Hepatocyte (in vitro differentiated cells): ENCODE measurements around the gene ZSCAN5A. TPM values are rescaled to one million over a fixed set of nuclear protein-coding genes. Genes with fewer than 3 reads are reported as not detected.

Experiments
- DNase-seq: peaks from one replicate; pipeline ENCODE4 v3.0.0-alpha.2; 2016; ENCODE audit warnings: low spot score
- H2AFZ ChIP-seq: fragments of 200-600 bp; sonication (generic); 2 replicates; pipeline ENCODE4 v1.6.0; 2016; ENCODE audit warnings: antibody characterized with exemption, mild to moderate bottlenecking
- H3K27ac ChIP-seq: fragments of 200-600 bp; sonication (generic); 2 replicates; pipeline ENCODE4 v1.5.1; 2016; ENCODE audit warnings: mild to moderate bottlenecking
- H3K27me3 ChIP-seq: fragments of 200-600 bp; sonication (generic); 2 replicates; pipeline ENCODE4 v1.6.1; 2016
- H3K36me3 ChIP-seq: fragments of 200-600 bp; sonication (generic); replicated peaks from 2 replicates; pipeline ENCODE4 v1.5.1; 2016; ENCODE audit warnings: low read depth; ENCODE audit not compliant: insufficient read depth
- H3K4me1 ChIP-seq: fragments of 200-600 bp; sonication (generic); 2 replicates; pipeline ENCODE4 v1.5.1; 2016; ENCODE audit warnings: mild to moderate bottlenecking, moderate library complexity; ENCODE audit not compliant: insufficient read depth
- H3K4me2 ChIP-seq: fragments of 200-600 bp; sonication (generic); 2 replicates; pipeline ENCODE4 v1.6.0; 2016
- H3K4me3 ChIP-seq: fragments of 200-600 bp; sonication (generic); 2 replicates; pipeline ENCODE4 v1.5.1; 2016; ENCODE audit warnings: mild to moderate bottlenecking
- H3K79me2 ChIP-seq: fragments of 200-600 bp; sonication (generic); 2 replicates; pipeline ENCODE4 v1.6.0; 2017; ENCODE audit warnings: mild to moderate bottlenecking
- H3K9me2 ChIP-seq: fragments of 200-600 bp; sonication (generic); replicated peaks from 2 replicates; pipeline ENCODE4 v1.6.0; 2017; ENCODE audit warnings: mild to moderate bottlenecking; ENCODE audit not compliant: insufficient read depth
- H3K9me3 ChIP-seq: fragments of 200-600 bp; sonication (generic); 2 replicates; pipeline ENCODE4 v1.5.1; 2016; ENCODE audit warnings: low read depth, mild to moderate bottlenecking
- H4K20me1 ChIP-seq: fragments of 200-600 bp; sonication (generic); 2 replicates; pipeline ENCODE4 v1.6.0; 2016; ENCODE audit warnings: mild to moderate bottlenecking; ENCODE audit not compliant: insufficient read depth, poor library complexity, severe bottlenecking
- CTCF ChIP-seq: fragments of 200-600 bp; sonication (generic); IDR thresholded peaks from 2 replicates; pipeline ENCODE4 v1.5.1; 2016; ENCODE audit warnings: antibody characterized with exemption, mild to moderate bottlenecking; ENCODE audit not compliant: poor library complexity
- EZH2 ChIP-seq: fragments of 200-600 bp; sonication (generic); IDR thresholded peaks from 2 replicates; pipeline ENCODE4 v1.6.1; 2016; ENCODE audit warnings: antibody characterized with exemption, mild to moderate bottlenecking, borderline replicate concordance
- EZH2phosphoT487 ChIP-seq: fragments of 200-600 bp; sonication (generic); IDR thresholded peaks from one replicate; pipeline ENCODE4 v1.6.1; 2018; ENCODE audit warnings: antibody characterized with exemption, mild to moderate bottlenecking, low read depth, moderate library complexity; ENCODE audit not compliant: unreplicated experiment, severe bottlenecking
- WGBS: methylation state at CpG from one replicate; pipeline ENCODE4 v1.1.6; 2016; ENCODE audit warnings: low lambda C conversion rate; ENCODE audit errors: missing lambda C conversion rate; 5-methylcytosine and 5-hydroxymethylcytosine counted together
- polyA plus RNA-seq: library from polyadenylated mRNA; unstranded; fragments of >200 nt; fragmentation: Nextera tagmentation; extraction: Ambion mirVana; gene quantifications from 2 replicates; pipeline ENCODE4 v1.2.1, GENCODE V29; 2016
- total RNA-seq: library from RNA; depleted of rRNA; stranded (reverse); fragments of >200 nt; gene quantifications from 2 replicates; pipeline ENCODE4 v1.2.3, GENCODE V29; 2014

Gene ZSCAN5A
- total and polyA plus RNA-seq, 2 experiments from 2014 or later = 7.3 to 10.6 TPM

- H3K4me1 ChIP-seq = no peaks in the 10 kb centered on the region
- no peak overlapping the region for H3K27ac ChIP-seq
- DNase-seq = no peak
- WGBS = 88% methylated on average over 12 of the region's 12 CpGs
- H3K79me2 ChIP-seq = no peaks in the 10 kb centered on the region
- H4K20me1 ChIP-seq = no peaks in the 10 kb centered on the region
- H3K4me2 ChIP-seq = no peak overlapping the region
- no peaks in the 10 kb centered on the region for H3K27me3 ChIP-seq
- TF ChIP-seq EZH2 (no peak), EZH2phosphoT487 (no peak), CTCF (no peak)
- H2AFZ ChIP-seq = no peak overlapping the region
- no peaks in the 10 kb centered on the region for H3K36me3 ChIP-seq
- H3K9me2 ChIP-seq = no peaks in the 10 kb centered on the region
- no peaks in the 10 kb centered on the region for H3K9me3 ChIP-seq
- no peak overlapping the region for H3K4me3 ChIP-seq
Measured at GRCh38 chr19:56193981-56194640, 120.5 kb downstream of the ZSCAN5A start.

- no peaks in the 10 kb centered on the region for H3K9me3 ChIP-seq
- H3K4me2 ChIP-seq = no peak overlapping the region
- no peak overlapping the region for H3K4me3 ChIP-seq
- no peaks in the 10 kb centered on the region for H3K9me2 ChIP-seq
- H3K79me2 ChIP-seq = no peaks in the 10 kb centered on the region
- H2AFZ ChIP-seq = no peak overlapping the region
- H4K20me1 ChIP-seq = no peaks in the 10 kb centered on the region
- H3K36me3 ChIP-seq = no peaks in the 10 kb centered on the region
- 88% methylated on average over 10 of the region's 10 CpGs for WGBS
- no peak for DNase-seq
- no peak overlapping the region for H3K27ac ChIP-seq
- TF ChIP-seq CTCF (no peak), EZH2 (no peak), EZH2phosphoT487 (no peak)
- H3K4me1 ChIP-seq = no peaks in the 10 kb centered on the region
- H3K27me3 ChIP-seq = no peaks in the 10 kb centered on the region
Measured at GRCh38 chr19:56191711-56192110, 122.9 kb downstream of the ZSCAN5A start.

- Histone ChIP-seq H4K20me1 (no peaks in the 10 kb centered on the region), H3K79me2 (no peaks in the 10 kb centered on the region), H3K36me3 (no peaks in the 10 kb centered on the region), H3K4me1 (no peaks in the 10 kb centered on the region), H2AFZ (no peak overlapping the region), H3K4me3 (no peak overlapping the region), H3K9me3 (no peaks in the 10 kb centered on the region), H3K27ac (no peak overlapping the region), H3K9me2 (no peaks in the 10 kb centered on the region), H3K27me3 (no peaks in the 10 kb centered on the region), H3K4me2 (no peak overlapping the region)
- 70% methylated on average over 7 of the region's 7 CpGs for WGBS
- no peak for DNase-seq
- TF ChIP-seq EZH2phosphoT487 = no peak
Measured at GRCh38 chr19:56191115-56191514, 123.5 kb downstream of the ZSCAN5A start.

- 83% methylated on average over 17 of the region's 17 CpGs for WGBS
- Histone ChIP-seq H3K27me3 (no peaks in the 10 kb centered on the region), H3K4me1 (no peaks in the 10 kb centered on the region), H3K9me2 (no peaks in the 10 kb centered on the region), H4K20me1 (no peaks in the 10 kb centered on the region), H2AFZ (no peak overlapping the region), H3K36me3 (no peaks in the 10 kb centered on the region), H3K27ac (no peak overlapping the region), H3K79me2 (no peaks in the 10 kb centered on the region), H3K9me3 (no peaks in the 10 kb centered on the region), H3K4me3 (no peak overlapping the region), H3K4me2 (no peak overlapping the region)
- DNase-seq = no peak
- TF ChIP-seq CTCF = no peak
- no peak for TF ChIP-seq EZH2phosphoT487
Measured at GRCh38 chr19:56189785-56190184, 124.9 kb downstream of the ZSCAN5A start.
